Esophagus squamous epithelium (tissue), 5 donors: ENCODE results near the gene CDK6. TPM values are rescaled to one million over a fixed set of nuclear protein-coding genes. Genes with fewer than 3 reads are reported as not detected.

ENCODE experiments used
- DNase-seq: peaks from one replicate; lab custom pipeline; 2025; lab: John Stamatoyannopoulos, UW
- H3K27ac ChIP-seq, 4 donors: fragments of 200-600 bp; sonication (generic); one replicate each; pipeline ENCODE4 v1.5.1; 2016 to 2019; ENCODE audit warnings: mild to moderate bottlenecking in 1 of 4
- H3K27me3 ChIP-seq, 4 donors: fragments of 200-600 bp; sonication (generic); 1 replicate in 3 of 4; 2 replicates in 1 of 4; pipeline versions ENCODE4 v1.5.1 to v1.6.0; 2017 to 2021; ENCODE audit warnings: antibody characterized with exemption in 1 of 4
- H3K36me3 ChIP-seq, 3 donors: fragments of 200-600 bp; sonication (generic); one replicate each; pipeline ENCODE4 v1.5.1; 2016 to 2019
- H3K4me1 ChIP-seq, 3 donors: fragments of 200-600 bp; sonication (generic); one replicate each; pipeline ENCODE4 v1.5.1; 2017 to 2019
- H3K4me3 ChIP-seq, 4 donors: fragments of 200-600 bp; sonication (generic); 1 replicate in 3 of 4; 2 replicates in 1 of 4; pipeline ENCODE4 v1.5.1; 2016 to 2019; ENCODE audit warnings: mild to moderate bottlenecking in 2 of 4, moderate library complexity in 1 of 4
- H3K9me3 ChIP-seq, 3 donors: fragments of 200-600 bp; sonication (generic); one replicate each; pipeline ENCODE4 v1.5.1; 2016 to 2019
- POLR2A ChIP-seq, 4 donors: fragments of 450-650 bp; IDR thresholded peaks; one replicate each; pipeline ENCODE4 v1.6.1; 2017; ENCODE audit warnings: antibody characterized with exemption in 4 of 4, mild to moderate bottlenecking in 4 of 4, moderate library complexity in 3 of 4
- WGBS, 2 donors: methylation state at CpG; one replicate each; pipeline ENCODE4 v1.1.5; 2018; 5-methylcytosine and 5-hydroxymethylcytosine counted together
- intact Hi-C: fragments of 100-400 bp; cut with DNase I; formaldehyde crosslinking; loops from one replicate; pipeline ENCODE4 v1.15.0; 2022
- total RNA-seq, 4 donors: library from RNA; depleted of rRNA; stranded (reverse); fragments of >200 nt; gene quantifications; one replicate each; pipeline ENCODE4 v1.1.0, GENCODE V29; 2016
- TF ChIP-seq, protein P1 (sequence below), 6 experiments: fragments of 450-650 bp in 4 of 6; fragments of 200-600 bp in 2 of 6; sonication (generic) in 2 of 6; IDR thresholded peaks; one replicate each; pipeline ENCODE4 v1.5.1; 2016 to 2019; ENCODE audit warnings: antibody characterized with exemption in 6 of 6, mild to moderate bottlenecking in 4 of 6, moderate library complexity in 4 of 6
- donor health status: DM: yes; HTN: yes; CAD: no.

CDK6 gene
- total RNA-seq, 4 donors from 2014 or later = 15.6 to 59.2 (median 32.4) TPM

DNA sequence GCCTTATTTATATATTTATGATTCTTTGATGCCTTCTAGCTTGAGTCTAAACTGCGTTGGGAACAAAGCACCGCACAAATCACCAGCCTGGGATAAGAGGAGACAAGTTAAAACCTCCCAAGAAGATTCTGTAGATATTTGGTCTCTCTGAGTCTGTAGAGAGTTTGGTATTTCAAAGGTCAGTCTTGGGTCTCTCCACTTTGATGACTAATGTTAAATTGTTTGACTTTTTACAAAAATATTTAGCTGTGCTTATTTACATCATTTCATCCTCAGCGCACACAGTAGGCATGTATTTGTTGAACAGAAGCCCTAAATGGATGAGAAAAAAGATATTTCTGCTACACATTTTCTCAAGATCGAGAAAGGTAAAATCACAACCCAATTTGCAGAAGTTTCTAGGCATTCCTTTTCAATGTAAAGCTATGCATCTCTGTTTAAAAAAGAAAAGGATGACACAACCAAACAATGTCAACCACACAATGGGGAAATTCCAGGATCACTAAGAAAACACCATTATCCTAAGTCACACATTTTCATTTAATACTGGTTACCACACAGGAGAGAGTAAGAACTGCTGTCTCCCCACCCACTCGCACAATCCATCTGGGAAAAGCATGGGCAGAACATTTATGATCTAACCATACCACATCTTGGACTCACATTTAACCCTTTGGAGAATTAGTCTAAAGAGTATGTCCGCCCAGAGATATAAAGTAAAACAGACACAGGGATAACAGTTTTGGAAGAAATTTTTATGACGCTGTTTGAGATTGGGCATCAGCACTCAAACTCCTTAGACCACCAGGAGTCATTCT lies 4.4 kb downstream of the CDK6 start:
- peaks cover 5 to 60% (median 16%) of the 10 kb centered on the region in 3 donors for H3K4me1 ChIP-seq
- TF ChIP-seq, protein P1, sequence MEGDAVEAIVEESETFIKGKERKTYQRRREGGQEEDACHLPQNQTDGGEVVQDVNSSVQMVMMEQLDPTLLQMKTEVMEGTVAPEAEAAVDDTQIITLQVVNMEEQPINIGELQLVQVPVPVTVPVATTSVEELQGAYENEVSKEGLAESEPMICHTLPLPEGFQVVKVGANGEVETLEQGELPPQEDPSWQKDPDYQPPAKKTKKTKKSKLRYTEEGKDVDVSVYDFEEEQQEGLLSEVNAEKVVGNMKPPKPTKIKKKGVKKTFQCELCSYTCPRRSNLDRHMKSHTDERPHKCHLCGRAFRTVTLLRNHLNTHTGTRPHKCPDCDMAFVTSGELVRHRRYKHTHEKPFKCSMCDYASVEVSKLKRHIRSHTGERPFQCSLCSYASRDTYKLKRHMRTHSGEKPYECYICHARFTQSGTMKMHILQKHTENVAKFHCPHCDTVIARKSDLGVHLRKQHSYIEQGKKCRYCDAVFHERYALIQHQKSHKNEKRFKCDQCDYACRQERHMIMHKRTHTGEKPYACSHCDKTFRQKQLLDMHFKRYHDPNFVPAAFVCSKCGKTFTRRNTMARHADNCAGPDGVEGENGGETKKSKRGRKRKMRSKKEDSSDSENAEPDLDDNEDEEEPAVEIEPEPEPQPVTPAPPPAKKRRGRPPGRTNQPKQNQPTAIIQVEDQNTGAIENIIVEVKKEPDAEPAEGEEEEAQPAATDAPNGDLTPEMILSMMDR (IDR thresholded peaks at IDR 0.05) = no peak
- TF ChIP-seq POLR2A (IDR thresholded peaks at IDR 0.05) = no peak
- intact Hi-C loops = loop anchor here (5.0 kb wide), 2 partner anchors 140 to 210 kb away; no protein-coding TSS in a partner anchor
- 26 to 37% methylated on average over 7 of the region's 7 CpGs for WGBS, 2 donors
- H3K4me3 ChIP-seq = peak overlapping the region; percentile 76 to 89 (median 85)
- no peaks in the 10 kb centered on the region for H3K27me3 ChIP-seq
- peak overlapping the region in 3 of 4 donors; percentile 90 to 93 (median 93) for H3K27ac ChIP-seq
- DNase-seq = no peak
- no peaks in the 10 kb centered on the region for H3K36me3 ChIP-seq
- no peaks in the 10 kb centered on the region for H3K9me3 ChIP-seq

DNA sequence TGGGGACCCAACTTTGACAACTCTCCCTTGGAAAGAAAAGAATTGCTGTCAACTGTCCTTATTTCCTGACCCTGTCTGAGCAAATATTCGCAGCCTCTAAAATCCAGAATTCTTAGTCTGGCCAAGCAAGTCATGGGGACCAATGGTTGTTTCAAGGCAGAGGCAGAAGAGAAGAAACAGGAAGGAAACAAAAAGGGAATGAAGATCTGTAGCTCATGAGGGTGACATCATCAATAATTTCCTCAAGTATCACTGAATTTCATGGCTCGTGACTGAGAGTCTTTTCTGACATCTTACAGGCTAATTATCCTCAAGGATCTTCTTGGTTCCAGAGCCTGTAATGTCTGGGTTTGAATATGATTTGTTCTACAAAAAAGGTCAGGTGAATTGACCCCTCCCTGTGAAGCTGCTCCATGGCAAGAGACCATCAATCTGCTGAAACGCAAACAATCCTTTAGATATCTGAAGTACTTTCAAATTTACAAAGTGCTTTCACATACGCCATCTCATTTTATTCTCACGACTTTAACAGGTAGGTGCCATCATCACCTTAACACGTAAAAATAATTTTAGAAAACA lies 5.8 kb downstream of the CDK6 start:
- no peaks in the 10 kb centered on the region for H3K27me3 ChIP-seq
- no peak overlapping the region for H3K4me3 ChIP-seq
- intact Hi-C loops = loop anchor here (5.0 kb wide), 2 partner anchors 138 to 208 kb away; no protein-coding TSS in a partner anchor
- no peak for DNase-seq
- H3K27ac ChIP-seq = no peak overlapping the region
- no peaks in the 10 kb centered on the region for H3K9me3 ChIP-seq
- WGBS, 2 donors = 58 to 69% methylated on average over 6 of the region's 6 CpGs
- H3K36me3 ChIP-seq = no peaks in the 10 kb centered on the region
- TF ChIP-seq, protein P1 (IDR thresholded peaks at IDR 0.05) = no peak
- TF ChIP-seq POLR2A (IDR thresholded peaks at IDR 0.05) = no peak
- H3K4me1 ChIP-seq = peaks cover 5 to 58% (median 16%) of the 10 kb centered on the region in 3 donors

DNA sequence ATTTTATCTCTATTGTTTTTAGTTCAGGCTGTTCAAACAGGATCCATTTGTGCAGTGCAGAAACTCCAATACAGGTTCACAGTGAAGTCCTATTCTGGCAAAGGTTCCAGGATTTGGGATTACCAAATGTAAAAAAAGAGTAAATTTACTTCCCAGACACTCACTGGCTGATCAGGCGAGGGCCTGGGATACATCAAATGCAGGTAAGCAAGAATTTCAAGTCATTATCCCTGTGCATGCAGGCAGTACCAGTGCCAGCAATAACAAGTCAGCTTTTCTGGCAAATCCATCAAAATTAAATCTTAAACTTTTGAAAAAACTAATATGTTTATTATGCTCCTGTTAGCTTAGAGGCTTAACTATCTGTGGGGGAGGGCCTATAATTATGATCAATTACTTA lies 6.3 kb downstream of the CDK6 start:
- Histone ChIP-seq H3K9me3 (no peaks in the 10 kb centered on the region), H3K27me3 (no peaks in the 10 kb centered on the region), H3K27ac (no peak overlapping the region), H3K4me3 (no peak overlapping the region), H3K4me1 (peaks cover 5 to 57% (median 16%) of the 10 kb centered on the region in 3 donors), H3K36me3 (no peaks in the 10 kb centered on the region)
- intact Hi-C loops = loop anchor here (5.0 kb wide), 2 partner anchors 138 to 208 kb away; no protein-coding TSS in a partner anchor
- DNase-seq = no peak
- TF ChIP-seq POLR2A (IDR thresholded peaks at IDR 0.05) = no peak
- TF ChIP-seq, protein P1 (IDR thresholded peaks at IDR 0.05) = no peak
- WGBS, 2 donors = 50% methylated on average over 1 of the region's 1 CpG

DNA sequence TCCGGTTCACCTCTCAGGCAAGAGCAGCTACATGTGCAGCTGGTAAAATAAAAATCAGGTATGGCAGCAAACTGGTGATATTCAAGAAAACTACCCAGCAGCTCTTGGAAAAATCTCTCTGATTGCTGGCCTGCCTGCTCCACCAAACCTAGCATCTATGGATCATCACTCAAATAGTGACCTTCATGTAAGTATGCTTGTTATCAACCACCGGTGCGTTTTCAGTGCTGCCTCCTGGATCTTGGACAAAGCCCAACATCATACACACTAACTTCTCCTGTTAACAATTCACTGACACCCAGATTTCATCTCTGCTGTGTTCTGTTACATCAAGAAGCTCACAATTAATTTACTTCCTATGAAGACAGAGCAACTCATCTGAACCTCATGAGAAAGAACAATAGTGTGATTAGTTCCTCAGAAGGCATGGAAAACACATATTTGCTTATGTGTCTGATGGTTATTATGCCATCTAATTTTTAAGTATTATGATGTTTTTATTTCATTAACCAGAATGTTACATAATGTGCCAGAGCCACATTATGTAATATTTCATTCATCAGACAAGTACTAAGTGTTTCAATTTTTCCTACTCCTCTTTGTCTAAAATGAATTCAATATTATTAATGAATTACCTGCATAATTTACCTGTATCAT lies 8.8 kb downstream of the CDK6 start:
- DNase-seq = no peak
- 60 to 61% methylated on average over 3 of the region's 3 CpGs for WGBS, 2 donors
- peaks cover 2 to 42% (median 16%) of the 10 kb centered on the region in 3 donors for H3K4me1 ChIP-seq
- intact Hi-C loops = no loop called here
- no peaks in the 10 kb centered on the region for H3K27me3 ChIP-seq
- H3K27ac ChIP-seq = no peak overlapping the region
- no peak overlapping the region for H3K4me3 ChIP-seq
- no peaks in the 10 kb centered on the region for H3K36me3 ChIP-seq
- no peaks in the 10 kb centered on the region for H3K9me3 ChIP-seq
- TF ChIP-seq POLR2A (IDR thresholded peaks at IDR 0.05) = no peak
- TF ChIP-seq, protein P1 (IDR thresholded peaks at IDR 0.05) = no peak
